ENCODE data around the gene DDTL.

- TF ChIP-seq CTCF (IDR thresholded peaks at IDR 0.05) (no peak), EZH2 (IDR thresholded peaks at IDR 0.05; ENCODE audit: borderline replicate concordance, insufficient read depth, low read depth, low read length, poor library complexity, severe bottlenecking) (no peak)
Measured at GRCh38 chr22:23997092-23997491, 30.4 kb downstream of the DDTL start.
